GM21825 (cell line): Measurements from ENCODE around the gene TTC28.
"Not testable (repeated sequence)": the region's sequence is repeated elsewhere in the genome, so short reads cannot be mapped to it uniquely, and the experiment has no call there.

ENCODE experiments used
- ATAC-seq: cut with Tn5 transposase; IDR thresholded peaks from one replicate; pipeline ENCODE4 v1.9.1; 2021; ENCODE audit warnings: mild to moderate bottlenecking, moderate library complexity; ENCODE audit not compliant: unreplicated experiment

TTC28 gene

DNA sequence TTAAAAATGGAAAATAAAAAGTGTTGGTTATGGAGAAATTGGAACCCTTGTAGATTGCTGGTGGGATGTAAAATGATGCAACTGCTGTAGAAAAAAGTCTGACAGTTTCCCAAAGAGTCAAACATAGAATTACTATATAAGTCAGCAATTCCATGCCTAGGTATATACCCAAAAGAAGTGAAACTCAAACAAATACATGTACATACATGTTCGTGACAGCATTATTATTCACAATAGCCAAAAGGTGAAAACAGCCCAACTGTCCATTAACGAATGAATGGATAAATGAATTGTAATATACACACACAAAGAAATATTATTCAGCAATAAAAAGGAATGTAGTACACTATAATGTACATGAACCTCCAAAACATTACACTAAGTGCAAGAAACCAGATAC, 116.0 kb downstream of the TTC28 start:
- no peak for ATAC-seq

DNA sequence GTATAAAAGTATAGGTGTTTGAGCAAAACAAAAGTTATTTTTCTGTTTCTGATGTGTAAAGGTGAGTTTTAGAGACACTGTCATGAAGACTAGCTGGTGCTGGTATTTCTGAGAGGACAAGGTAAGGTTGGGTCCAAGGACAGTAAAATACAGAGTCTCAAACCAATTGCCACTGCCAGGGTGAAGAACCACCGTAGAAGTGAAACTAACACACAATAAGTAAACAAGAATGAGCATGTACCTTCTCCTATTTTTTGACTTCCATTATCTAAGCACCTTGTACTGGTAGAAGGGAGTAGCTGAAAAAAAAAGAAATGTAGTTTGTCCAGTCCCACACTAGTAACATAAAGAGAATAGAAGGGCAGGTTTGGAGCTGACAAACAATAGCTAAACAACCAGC, 117.3 kb downstream of the TTC28 start:
- ATAC-seq, result no peak

DNA sequence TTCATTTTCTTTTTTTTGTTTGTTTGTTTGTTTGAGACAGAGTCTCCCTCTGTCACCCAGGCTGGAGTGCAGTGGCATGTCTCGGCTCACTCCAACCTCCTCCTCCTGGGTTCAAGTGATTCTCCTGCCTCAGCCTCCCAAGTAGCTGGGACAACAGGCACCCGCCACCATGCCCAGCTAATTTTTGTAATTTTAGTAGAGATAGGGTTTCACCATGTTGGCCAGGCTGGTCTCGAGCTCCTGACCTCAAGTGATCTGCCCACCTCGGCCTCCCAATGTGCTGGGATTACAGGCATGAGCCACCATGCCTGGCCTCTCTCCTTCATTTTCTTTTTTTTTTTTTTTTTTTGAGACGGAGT, 118.9 kb downstream of the TTC28 start:
- not testable (repeated sequence) for ATAC-seq

DNA sequence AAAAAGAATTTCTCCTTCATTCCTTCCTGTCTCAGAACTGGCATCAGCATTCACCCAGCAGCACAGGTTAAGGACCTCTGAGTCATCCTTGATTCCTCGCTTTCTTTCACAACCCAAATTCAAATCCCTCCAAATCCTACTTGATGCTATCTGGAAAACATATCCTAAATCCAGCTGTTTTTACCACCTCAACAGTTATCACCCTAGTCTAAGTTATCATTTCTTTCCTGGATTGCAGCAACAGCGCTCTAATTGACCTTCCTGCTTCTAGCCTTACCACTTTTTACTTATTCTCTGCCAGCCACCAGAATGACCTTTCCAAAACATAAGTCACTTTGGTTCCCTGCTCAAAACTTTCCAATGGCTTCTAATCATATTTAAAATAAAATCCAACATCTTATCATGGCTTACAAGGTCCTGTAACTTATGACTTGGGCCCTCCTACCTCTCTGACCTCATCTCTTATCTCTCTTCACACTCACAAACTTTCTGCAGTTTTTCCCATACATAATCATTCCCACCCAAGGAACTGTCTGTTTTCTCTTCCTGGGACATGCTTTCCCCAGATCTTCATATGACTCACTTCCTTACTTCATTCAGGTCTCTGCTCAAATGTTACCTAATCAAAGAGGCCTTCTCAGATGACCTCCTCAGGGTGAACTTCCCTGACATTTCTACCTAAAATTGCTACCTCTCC, 119.4 kb downstream of the TTC28 start:
- no peak for ATAC-seq

DNA sequence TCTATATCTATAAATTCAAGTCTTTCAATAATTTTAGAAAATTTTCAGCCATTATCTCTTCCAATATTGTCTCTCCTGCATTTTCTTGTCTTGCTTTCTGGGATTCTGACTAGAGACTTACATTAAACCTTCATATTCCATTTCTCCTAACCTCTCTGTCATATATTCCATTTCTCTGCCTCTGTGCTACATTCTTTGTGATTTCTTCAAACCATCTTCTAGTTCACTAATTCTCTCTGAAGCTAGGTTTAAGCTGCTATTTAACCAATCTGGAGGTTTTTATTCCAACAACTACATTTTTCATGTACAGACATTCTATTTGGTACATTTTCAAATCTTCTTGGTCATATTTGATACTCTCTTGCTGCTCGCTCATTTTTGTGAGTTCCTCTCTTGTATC, 122.5 kb downstream of the TTC28 start:
- no peak for ATAC-seq

DNA sequence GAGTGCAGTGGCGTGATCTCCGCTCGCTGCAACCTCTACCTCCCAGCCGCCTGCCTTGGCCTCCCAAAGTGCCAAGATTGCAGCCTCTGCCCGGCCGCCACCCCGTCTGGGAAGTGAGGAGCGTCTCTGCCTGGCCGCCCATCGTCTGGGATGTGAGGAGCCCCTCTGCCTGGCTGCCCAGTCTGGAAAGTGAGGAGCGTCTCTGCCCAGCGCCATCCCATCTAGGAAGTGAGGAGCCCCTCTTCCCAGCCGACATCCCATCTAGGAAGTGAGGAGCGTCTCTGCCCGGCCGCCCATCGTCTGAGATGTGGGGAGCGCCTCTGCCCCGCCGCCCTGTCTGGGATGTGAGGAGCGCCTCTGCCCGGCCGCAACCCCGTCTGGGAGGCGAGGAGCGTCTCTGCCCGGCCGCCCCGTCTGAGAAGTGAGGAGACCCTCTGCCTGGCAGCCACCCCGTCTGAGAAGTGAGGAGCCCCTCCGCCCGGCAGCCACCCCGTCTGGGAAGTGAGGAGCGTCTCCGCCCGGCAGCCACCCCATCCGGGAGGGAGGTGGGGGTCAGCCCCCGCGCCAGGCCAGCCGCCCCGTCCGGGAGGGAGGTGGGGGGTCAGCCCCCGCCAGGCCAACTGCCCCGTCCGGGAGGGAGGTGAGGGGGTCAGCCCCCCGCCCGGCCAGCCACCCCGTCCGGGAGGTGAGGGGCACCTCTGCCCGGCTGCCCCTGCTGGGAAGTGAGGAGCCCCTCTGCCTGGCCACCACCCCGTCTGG, 126.4 kb downstream of the TTC28 start:
- not testable (repeated sequence) for ATAC-seq

DNA sequence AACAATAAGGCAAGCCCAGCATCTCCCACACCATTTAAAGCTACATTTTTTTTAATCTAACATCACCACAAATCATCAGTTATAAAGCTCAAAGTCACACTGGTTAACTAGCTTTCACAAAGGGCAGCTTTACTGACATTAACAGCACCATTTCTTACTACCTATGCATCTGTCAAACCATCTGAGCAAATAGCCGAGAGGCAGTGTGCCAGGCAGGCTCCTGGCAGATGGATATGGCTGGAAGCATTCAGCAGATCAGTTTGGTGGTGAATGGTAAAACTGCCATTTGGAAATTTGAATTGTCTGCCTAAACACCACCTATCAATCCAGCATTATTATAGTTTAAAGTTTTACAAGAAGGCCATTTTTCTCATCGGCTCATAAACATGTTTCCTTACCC, 131.2 kb downstream of the TTC28 start:
- ATAC-seq, result no peak

DNA sequence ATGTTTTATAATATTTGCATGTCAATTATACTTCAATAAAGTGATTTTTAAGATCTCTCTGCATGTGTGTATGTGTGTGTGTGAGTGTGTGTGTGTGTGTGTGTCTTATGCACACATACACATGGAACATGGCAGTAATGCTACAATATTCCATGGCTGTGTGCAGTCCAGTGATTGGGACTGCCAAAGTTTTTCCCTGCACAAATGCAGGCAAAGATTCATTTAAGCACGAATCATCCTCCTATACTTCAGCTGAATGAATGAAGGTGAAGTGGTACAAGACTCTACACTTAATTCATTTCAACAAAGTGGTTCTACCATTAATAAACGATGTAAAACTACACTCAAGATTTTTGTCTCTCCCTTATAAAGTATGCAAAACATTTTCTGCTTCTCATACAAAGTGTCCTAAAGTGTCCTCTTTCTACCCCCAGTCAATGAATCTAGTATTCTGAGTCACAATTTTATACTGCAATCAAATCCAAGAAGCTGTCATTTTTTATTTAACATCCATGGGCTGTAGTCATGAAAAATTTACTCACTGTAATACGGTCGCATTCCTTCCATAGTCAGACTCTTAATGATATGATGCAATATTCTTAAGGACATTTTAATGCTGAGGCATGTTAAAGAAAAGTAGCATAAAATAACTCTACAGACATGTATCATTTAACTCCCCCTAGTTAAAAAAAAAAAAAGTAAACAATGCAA, 132.4 kb downstream of the TTC28 start:
- ATAC-seq, result no peak

DNA sequence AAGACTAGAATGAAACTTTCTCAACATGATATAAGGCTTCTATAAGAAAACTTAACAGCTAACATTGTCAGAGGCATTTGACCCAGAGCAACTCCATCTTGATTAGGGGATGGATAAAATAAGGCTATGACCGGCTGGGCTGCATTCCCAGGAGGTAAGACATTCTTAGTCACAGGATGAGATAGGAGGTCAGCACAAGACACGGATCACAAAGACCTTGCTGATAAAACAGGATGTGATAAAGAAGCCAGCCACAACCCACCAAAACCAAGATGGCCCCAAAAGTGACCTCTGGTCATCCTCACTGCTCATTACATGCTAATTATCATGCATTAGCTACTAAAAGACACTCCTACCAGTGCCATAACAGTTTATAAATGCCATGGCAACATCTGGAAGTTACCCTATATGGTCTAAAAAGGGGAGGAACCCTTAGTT, 135.2 kb downstream of the TTC28 start:
- ATAC-seq, result no peak

DNA sequence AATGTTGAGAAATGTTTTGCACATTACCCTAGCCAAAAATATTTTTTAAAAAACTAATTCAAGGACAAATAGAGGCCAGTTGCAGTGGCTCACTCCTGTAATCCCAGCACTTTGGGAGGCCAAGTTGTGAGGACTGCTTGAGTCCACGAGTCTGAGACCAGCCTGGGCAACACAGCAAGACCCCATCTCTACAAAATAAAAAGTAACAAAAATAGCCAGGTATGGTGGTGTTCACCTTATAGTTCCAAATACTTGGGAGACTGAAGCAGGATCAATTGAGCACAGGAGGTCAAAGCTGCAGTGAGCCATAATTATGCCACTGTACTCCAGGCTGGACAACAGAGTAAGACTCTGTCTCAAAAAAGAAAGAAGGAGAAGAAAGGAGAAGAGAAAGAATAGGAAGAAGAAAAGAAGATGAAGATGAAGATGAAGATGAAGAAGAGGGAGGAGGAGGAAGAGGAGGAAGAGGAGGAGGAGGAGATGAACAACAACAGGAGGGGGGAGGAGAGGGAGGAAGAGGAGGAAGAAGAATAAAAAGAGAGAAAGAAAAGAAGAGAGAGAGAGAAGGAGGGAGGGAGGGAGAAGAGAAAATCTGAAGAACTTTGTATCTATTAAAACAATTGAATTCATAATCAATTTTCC, 136.5 kb downstream of the TTC28 start:
- ATAC-seq, result no peak

DNA sequence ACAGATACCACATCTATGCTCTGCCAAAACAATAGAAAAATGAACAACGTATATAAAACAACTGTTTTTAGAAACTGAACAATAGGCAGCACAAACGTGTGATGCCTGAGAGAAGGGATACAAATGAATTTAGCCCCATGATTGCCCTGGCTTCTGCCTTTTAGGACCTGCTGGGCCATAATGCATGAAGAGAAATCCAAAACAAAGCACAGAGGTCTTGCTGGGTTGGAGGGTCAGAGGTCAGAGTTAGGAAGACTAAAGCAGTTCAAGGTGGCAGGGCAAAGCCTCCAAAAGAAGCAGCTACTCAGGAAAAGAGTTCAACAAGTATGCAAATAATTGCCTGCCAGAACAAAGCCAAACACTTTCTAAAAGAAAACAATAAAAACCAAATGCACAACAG, 138.5 kb downstream of the TTC28 start:
- no peak for ATAC-seq

DNA sequence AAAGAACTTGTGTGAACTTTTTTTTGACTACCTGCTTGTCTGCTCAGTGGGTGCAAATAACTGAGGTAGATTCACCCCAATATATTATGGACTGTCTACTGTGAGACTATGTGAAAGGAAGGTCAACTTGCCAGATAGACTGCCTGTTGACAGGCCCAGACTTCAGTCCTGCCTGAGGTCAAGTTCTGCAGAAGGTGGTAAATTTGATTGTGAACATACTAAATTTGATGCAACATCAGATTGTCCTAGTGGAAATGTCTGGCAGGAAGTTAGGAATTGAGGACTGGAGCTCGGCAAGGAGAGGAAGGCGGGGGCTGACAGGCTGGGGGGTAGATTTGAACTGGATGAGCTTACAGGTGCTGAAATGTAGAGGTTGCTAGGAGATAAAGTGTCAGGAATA, 140.7 kb downstream of the TTC28 start:
- ATAC-seq, result no peak

DNA sequence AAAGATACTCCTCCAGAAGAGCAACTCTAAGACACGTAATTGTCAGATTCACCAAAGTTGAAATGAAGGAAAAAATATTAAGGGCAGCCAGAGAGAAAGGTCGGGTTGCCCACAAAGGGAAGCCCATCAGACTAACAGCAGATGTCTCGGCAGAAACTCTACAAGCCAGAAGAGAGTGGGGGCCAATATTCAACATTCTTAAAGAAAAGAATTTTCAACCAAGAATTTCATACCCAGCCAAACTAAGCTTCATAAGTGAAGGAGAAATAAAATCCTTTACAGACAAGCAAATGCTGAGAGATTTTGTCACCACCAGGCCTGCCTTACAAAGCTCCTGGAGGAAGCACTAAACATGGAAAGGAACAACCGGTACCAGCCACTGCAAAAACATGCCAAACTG, 149.1 kb downstream of the TTC28 start:
- ATAC-seq, result not testable (repeated sequence)

DNA sequence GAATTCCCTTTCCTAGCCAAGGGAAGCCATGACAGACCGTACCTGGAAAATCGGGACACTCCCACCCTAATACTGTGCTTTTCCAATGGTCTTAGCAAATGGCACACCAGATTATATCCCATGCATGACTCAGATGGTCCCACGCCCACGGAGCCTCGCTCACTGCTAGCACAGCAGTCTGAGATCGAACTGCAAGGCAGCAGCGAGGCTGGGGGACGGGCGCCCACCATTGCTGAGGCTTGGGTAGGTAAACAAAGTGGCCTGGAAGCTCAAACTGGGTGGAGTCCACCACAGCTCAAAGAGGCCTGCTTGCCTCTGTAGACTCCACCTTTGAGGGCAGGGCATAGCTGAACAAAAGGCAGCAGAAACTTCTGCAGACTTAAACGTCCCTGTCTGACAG, 150.5 kb downstream of the TTC28 start:
- ATAC-seq, result not testable (repeated sequence)

DNA sequence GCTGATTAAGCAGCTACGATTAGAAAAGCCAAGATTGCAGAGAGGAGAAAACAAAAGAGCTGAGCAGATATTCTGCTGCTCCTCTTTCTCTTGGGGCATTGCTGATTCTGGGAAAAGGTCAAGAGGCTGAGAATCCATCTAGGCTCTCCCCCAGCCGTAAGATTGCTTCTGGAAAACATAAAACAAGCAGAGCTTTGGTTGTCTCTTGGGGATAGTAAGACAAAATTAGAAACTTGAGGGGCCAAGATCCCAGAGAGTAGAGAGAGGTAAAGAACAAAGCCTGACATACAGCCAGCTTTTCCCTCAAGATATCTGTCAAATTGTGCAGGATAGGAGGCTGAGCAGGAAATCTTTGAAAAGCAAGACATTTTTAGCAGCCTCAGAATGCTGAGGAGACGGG, 158.2 kb downstream of the TTC28 start:
- no peak for ATAC-seq

DNA sequence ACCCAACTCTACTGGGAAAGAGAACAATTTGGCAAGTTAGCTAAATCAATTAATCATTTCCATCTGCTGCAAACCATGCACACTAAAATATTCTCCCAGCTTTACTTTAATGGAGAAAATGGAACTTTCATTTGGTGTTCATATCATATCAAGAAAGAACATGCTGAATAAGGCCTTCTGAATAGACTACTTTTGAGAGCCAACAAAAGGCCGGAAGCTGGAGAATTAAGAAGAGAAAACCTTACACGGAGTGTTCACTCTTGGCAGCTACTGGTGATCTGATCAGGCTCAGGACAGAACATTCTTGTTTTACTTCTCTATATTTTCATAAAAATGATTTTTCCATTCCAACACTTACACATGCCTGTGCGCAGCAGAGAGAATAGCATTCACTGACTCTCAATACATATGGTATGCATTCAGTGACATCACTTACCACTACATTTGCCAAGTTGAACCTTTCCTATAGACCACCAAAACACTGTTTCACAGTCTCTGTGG, 165.3 kb downstream of the TTC28 start:
- no peak for ATAC-seq

DNA sequence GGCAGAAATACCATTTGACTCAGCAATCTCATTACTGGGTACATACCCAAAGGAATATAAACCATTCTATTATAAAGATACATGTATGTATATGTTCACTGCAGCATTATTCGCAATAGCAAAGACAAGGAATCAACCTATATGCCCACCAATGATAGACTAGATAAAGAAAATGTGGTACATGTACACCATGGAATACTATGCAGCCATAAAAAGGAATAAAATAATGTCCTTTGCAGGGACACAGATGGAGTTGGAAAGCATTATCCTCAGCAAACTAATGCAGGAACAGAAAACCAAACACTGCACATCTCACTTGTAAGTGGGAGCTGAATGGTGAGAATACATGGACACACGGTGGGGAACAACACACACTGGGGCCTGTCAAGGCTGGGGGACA, 167.3 kb downstream of the TTC28 start:
- ATAC-seq, result not testable (repeated sequence)

DNA sequence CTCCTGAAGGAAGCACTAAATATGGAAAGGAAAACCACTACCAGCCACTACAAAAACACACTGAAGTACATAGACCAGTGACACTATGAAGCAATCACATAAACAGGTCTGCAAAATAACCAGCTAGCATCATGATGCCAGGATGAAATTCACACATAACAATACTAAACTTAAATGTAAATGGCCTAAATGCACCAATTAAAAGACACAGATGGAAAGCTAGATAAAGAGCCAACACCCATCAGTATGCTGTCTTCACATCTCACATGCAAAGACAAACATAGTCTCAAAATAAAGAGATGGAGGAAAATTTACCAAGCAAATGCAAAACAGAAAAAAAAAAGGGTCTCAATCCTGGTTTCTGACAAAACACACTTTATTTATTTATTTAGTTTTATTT, 171.7 kb downstream of the TTC28 start:
- no peak for ATAC-seq

DNA sequence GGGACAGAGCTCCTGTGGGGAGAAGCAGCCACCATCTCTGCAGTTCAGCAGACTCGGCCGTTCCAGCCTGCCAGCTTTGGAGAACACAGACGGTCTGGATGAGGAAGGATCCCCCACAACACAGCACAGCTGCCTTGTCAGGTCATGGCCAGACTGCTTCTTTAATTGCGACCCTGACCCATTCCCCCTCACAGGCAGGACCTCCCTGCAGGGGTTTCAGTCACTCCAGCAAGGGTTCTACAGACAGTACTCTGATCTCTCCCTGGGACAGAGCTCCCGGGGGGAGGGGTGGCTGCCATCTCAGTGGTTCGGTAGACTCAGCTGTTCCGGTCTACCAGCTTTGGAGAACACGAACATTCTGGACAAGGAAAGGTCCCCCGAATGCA, 173.5 kb downstream of the TTC28 start:
- ATAC-seq, result no peak

DNA sequence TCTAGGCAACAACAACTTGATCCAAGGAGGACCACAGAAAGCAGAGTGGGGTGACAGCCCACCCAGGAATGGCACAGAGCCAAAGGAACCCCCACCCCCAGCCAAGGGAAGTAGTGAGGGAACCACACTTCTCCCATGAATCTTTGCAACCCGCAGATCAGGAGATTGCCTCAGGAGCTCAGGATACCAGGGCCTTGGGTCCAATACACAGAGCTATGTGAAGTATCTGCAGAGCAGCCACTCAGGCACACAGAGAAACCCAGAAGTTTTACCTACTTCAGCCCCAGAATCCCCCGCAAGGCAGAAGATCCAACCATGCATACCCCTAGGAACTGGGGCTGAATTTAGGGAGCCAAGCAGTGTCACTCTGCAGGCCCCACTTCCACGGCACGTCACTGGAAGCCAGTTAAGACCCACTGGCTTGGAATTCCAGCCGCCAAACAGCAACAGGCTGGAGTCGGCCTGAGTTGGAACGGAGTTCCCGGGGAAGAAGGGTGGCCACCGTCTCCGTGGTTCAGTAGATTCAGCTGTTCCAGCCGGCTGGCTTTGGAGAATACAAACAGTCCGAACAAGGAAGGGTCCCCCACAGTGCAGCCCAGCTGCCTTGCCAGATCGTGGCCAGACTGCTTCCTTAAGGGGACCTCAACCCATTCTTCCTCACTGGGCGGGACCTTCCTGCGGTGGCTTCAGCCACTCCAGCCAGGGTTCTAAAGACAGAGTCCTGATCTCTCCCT, 174.1 kb downstream of the TTC28 start:
- no peak for ATAC-seq

DNA sequence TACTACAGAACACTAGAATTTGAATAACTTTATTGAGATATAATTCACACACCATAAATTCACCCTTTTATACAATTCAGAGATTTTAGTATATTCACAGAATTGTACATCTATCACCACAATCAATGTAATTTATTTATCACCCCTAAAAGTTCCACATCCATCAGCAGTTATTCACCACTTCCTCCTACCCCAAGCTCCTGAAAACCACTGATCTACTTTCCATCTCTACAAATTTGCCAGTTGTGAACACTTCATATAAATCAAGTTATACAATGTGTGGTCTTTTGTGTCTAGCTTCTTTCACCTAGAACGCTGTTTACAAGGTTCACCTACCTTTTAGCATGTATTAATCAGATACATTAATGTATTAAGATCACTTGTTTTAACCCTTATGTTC, 179.6 kb downstream of the TTC28 start:
- no peak for ATAC-seq
